ENCODE data around the gene PRKAR1B.

DNA sequence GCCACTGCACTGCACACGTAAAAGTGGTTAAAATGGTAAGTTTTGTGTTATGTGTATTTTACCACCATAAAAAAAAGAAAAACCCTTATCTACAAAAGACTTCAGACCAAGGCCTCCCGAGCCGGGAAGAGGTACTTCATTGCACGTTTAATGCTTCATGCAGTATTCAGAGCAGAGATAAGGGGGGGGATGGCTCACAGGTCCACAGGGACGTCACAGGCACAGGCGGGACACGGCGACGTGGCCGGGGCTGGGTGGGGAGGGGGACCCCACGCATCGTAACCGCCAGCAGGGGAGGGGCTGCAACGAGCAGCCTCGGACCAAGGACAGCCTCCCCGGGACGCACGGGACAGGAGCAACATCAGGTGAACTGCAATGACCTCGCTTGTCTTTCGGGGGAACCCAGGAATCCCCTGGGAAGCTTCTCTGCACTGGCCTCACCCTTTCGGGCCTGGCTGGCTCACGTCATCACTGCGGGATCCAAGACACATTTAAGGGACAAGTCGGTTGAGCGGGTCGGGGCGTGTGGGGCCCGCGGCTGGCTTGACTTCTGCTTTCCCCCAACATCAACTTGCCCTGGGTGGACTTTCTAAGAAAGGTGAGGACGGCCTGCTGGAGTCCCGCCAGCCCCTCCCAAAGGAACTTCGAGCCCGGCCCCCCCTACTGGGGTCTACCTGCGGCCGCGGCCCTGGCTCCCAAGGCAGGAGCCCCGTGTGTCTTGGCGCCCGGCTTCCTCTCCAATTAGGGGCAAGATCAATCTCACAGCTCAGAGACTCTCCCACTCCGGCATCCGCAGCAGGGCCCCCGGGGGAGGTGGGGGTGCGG is 177.8 kb downstream of the PRKAR1B start:
- TF ChIP-seq CTCF (IDR thresholded peaks at IDR 0.05) (no peak), POLR2A (IDR thresholded peaks at IDR 0.05) (no peak)

Measured in thyroid gland (tissue), 4 donors.